ENCODE measurements around the gene ATP10A. TPM values are rescaled to one million over a fixed set of nuclear protein-coding genes. Genes with fewer than 3 reads are reported as not detected.

The ATP10A gene
- total RNA-seq, 1 donor from 2014 or later = 0.58 TPM

- H3K27ac ChIP-seq (replicated peaks) = no peak overlapping the region
- intact Hi-C loops (cut with micrococcal nuclease) = no loop called here
- no peaks in the 10 kb centered on the region for H3K9me3 ChIP-seq (replicated peaks)
- no peaks in the 10 kb centered on the region for H3K36me3 ChIP-seq
- no peak overlapping the region for H3K4me3 ChIP-seq
- H3K27me3 ChIP-seq (ENCODE audit: low read depth) = peaks cover 8% of the 10 kb centered on the region
- DNase-seq = no peak
- no peak for TF ChIP-seq CTCF (IDR thresholded peaks at IDR 0.05; ENCODE audit: borderline replicate concordance)
- no peaks in the 10 kb centered on the region for H3K4me1 ChIP-seq
These were observed 146.6 kb downstream of the ATP10A start for GRCh38 chr15:25716414-25717126.

GRCh38 chr15:25715536-25716413 lies 147.4 kb downstream of the ATP10A start:
- Histone ChIP-seq H3K9me3 (replicated peaks) (no peaks in the 10 kb centered on the region), H3K4me3 (no peak overlapping the region), H3K4me1 (no peaks in the 10 kb centered on the region), H3K36me3 (no peaks in the 10 kb centered on the region), H3K27me3 (ENCODE audit: low read depth) (peaks cover 7% of the 10 kb centered on the region), H3K27ac (replicated peaks) (no peak overlapping the region)
- TF ChIP-seq CTCF (IDR thresholded peaks at IDR 0.05; ENCODE audit: borderline replicate concordance) = no peak
- DNase-seq = no peak
- intact Hi-C loops (cut with micrococcal nuclease) = no loop called here

GRCh38 chr15:25714538-25714840 lies 148.6 kb downstream of the ATP10A start:
- no peak overlapping the region for H3K4me3 ChIP-seq
- no peaks in the 10 kb centered on the region for H3K9me3 ChIP-seq (replicated peaks)
- TF ChIP-seq CTCF (IDR thresholded peaks at IDR 0.05; ENCODE audit: borderline replicate concordance) = no peak
- no peaks in the 10 kb centered on the region for H3K4me1 ChIP-seq
- H3K27ac ChIP-seq (replicated peaks) = no peak overlapping the region
- H3K36me3 ChIP-seq = no peaks in the 10 kb centered on the region
- intact Hi-C loops (cut with micrococcal nuclease) = no loop called here
- DNase-seq = no peak
- peaks cover 17% of the 10 kb centered on the region for H3K27me3 ChIP-seq (ENCODE audit: low read depth)

GRCh38 chr15:25713736-25714537 lies 149.2 kb downstream of the ATP10A start:
- no peaks in the 10 kb centered on the region for H3K4me1 ChIP-seq
- no peak overlapping the region for H3K27ac ChIP-seq (replicated peaks)
- intact Hi-C loops (cut with micrococcal nuclease) = no loop called here
- no peak for TF ChIP-seq CTCF (IDR thresholded peaks at IDR 0.05; ENCODE audit: borderline replicate concordance)
- H3K36me3 ChIP-seq = no peaks in the 10 kb centered on the region
- H3K4me3 ChIP-seq = no peak overlapping the region
- H3K9me3 ChIP-seq (replicated peaks) = no peaks in the 10 kb centered on the region
- H3K27me3 ChIP-seq (ENCODE audit: low read depth) = peaks cover 20% of the 10 kb centered on the region
- no peak for DNase-seq

- Histone ChIP-seq H3K27me3 (ENCODE audit: low read depth) (peaks cover 20% of the 10 kb centered on the region), H3K27ac (replicated peaks) (no peak overlapping the region), H3K4me1 (no peaks in the 10 kb centered on the region), H3K36me3 (no peaks in the 10 kb centered on the region), H3K4me3 (no peak overlapping the region), H3K9me3 (replicated peaks) (no peaks in the 10 kb centered on the region)
- DNase-seq = no peak
- no peak for TF ChIP-seq CTCF (IDR thresholded peaks at IDR 0.05; ENCODE audit: borderline replicate concordance)
- intact Hi-C loops (cut with micrococcal nuclease) = no loop called here
These were observed 150.2 kb downstream of the ATP10A start for GRCh38 chr15:25712961-25713355.

Measured in left ventricle myocardium inferior (tissue), 1 donor.